KMS-11 (cell line): ENCODE measurements around the gene RSF1.
"Not testable (repeated sequence)": the region's sequence is repeated elsewhere in the genome, so short reads cannot be mapped to it uniquely, and the experiment has no call there.

ENCODE experiments used
- H2AFZ ChIP-seq: fragments of 200-600 bp; sonication (generic); 2 replicates; pipeline ENCODE4 v1.6.1; 2016; ENCODE audit warnings: antibody characterized with exemption, mixed run types, low read depth
- H3K27ac ChIP-seq: fragments of 200-600 bp; sonication (generic); 2 replicates; pipeline ENCODE4 v1.6.1; 2016; ENCODE audit warnings: mild to moderate bottlenecking, mixed run types
- H3K27me3 ChIP-seq: fragments of 200-600 bp; sonication (generic); 2 replicates; pipeline ENCODE4 v1.6.1; 2017; ENCODE audit warnings: mild to moderate bottlenecking, low read depth, mixed run types, moderate library complexity; ENCODE audit not compliant: insufficient read depth
- H3K36me3 ChIP-seq: fragments of 200-600 bp; sonication (generic); 2 replicates; pipeline ENCODE4 v1.6.1; 2017; ENCODE audit warnings: mild to moderate bottlenecking, mixed run types; ENCODE audit not compliant: insufficient read depth
- H3K4me1 ChIP-seq: fragments of 200-600 bp; sonication (generic); 2 replicates; pipeline ENCODE4 v1.6.1; 2016; ENCODE audit warnings: mild to moderate bottlenecking, low read depth, mixed run types; ENCODE audit not compliant: poor library complexity, severe bottlenecking
- H3K4me2 ChIP-seq: fragments of 200-600 bp; sonication (generic); 2 replicates; pipeline ENCODE4 v1.7.0; 2016; ENCODE audit warnings: mild to moderate bottlenecking, mixed run types
- H3K4me3 ChIP-seq: fragments of 200-600 bp; sonication (generic); IDR thresholded peaks from 2 replicates; pipeline ENCODE4 v1.6.1; 2017; ENCODE audit warnings: low read depth, low read length, mixed read lengths; ENCODE audit not compliant: insufficient read depth
- H3K79me2 ChIP-seq: fragments of 200-600 bp; sonication (generic); 2 replicates; pipeline ENCODE4 v1.6.1; 2016; ENCODE audit warnings: low read depth, mixed run types; ENCODE audit not compliant: insufficient read depth
- H3K9ac ChIP-seq: fragments of 200-600 bp; sonication (generic); 2 replicates; pipeline ENCODE4 v1.6.1; 2016; ENCODE audit warnings: mild to moderate bottlenecking, mixed run types
- H4K20me1 ChIP-seq: fragments of 200-600 bp; sonication (generic); 2 replicates; pipeline ENCODE4 v1.6.1; 2016; ENCODE audit warnings: mild to moderate bottlenecking, mixed run types; ENCODE audit not compliant: insufficient read depth
- CTCF ChIP-seq: fragments of 200-600 bp; sonication (generic); conservative IDR thresholded peaks from 2 replicates; pipeline ENCODE4 v1.6.1; 2017; ENCODE audit warnings: low read depth, mild to moderate bottlenecking, antibody characterized with exemption, low read length, moderate library complexity, mixed read lengths

Gene RSF1

GRCh38 chr11:77820565-77821348, at the start of gene RSF1, which contains the start of gene AAMDC:
RSF1 (minus strand) TSS chr11:77820722; CDS start chr11:77820714, 8 bp downstream.
AAMDC (plus strand) TSS chr11:77821144; CDS start chr11:77842497, 21,353 bp downstream.
- H3K27ac ChIP-seq: peak within 1 kb of the TSS; percentile 71
- no peaks in the 10 kb centered on the region for H3K27me3 ChIP-seq
- TF ChIP-seq CTCF: peak; percentile 66
- peaks cover 15% of the 10 kb centered on the region for H4K20me1 ChIP-seq
- peaks cover 18% of the 10 kb centered on the region for H3K4me1 ChIP-seq
- no peaks in the 10 kb centered on the region for H3K36me3 ChIP-seq
- H3K9ac ChIP-seq: peak within 1 kb of the TSS; percentile 79
- H3K4me2 ChIP-seq: peak within 1 kb of the TSS; percentile 86
- peaks cover 46% of the 10 kb centered on the region for H3K79me2 ChIP-seq
- H3K4me3 ChIP-seq: no peak within 1 kb of the TSS
- H2AFZ ChIP-seq: peak within 1 kb of the TSS; percentile 75

GRCh38 chr11:77868744-77869143, 48.2 kb upstream of the RSF1 start:
- H3K36me3 ChIP-seq: no peaks in the 10 kb centered on the region
- no peak for TF ChIP-seq CTCF

GRCh38 chr11:77866336-77866735, 45.8 kb upstream of the RSF1 start:
- no peak overlapping the region for H3K27ac ChIP-seq
- H3K79me2 ChIP-seq: no peaks in the 10 kb centered on the region
- no peaks in the 10 kb centered on the region for H3K4me1 ChIP-seq
- TF ChIP-seq CTCF: no peak
- H3K36me3 ChIP-seq: no peaks in the 10 kb centered on the region
- H3K4me3 ChIP-seq: no peak overlapping the region
- no peak overlapping the region for H2AFZ ChIP-seq
- H3K4me2 ChIP-seq: no peak overlapping the region
- H3K9ac ChIP-seq: no peak overlapping the region
- H4K20me1 ChIP-seq: no peaks in the 10 kb centered on the region
- H3K27me3 ChIP-seq: no peaks in the 10 kb centered on the region

More at GRCh38 chr11:77868744-77869143, 48.2 kb upstream of the RSF1 start:
- no peak overlapping the region for H2AFZ ChIP-seq
- H4K20me1 ChIP-seq: no peaks in the 10 kb centered on the region
- no peak overlapping the region for H3K9ac ChIP-seq
- no peaks in the 10 kb centered on the region for H3K79me2 ChIP-seq
- H3K27ac ChIP-seq: no peak overlapping the region
- no peak overlapping the region for H3K4me2 ChIP-seq
- no peaks in the 10 kb centered on the region for H3K4me1 ChIP-seq
- H3K4me3 ChIP-seq: no peak overlapping the region
- H3K27me3 ChIP-seq: no peaks in the 10 kb centered on the region

GRCh38 chr11:77865805-77866204, 45.3 kb upstream of the RSF1 start:
- H4K20me1 ChIP-seq: no peaks in the 10 kb centered on the region
- H3K36me3 ChIP-seq: no peaks in the 10 kb centered on the region
- H3K79me2 ChIP-seq: no peaks in the 10 kb centered on the region
- no peak overlapping the region for H3K9ac ChIP-seq
- H3K4me3 ChIP-seq: no peak overlapping the region
- no peaks in the 10 kb centered on the region for H3K27me3 ChIP-seq
- no peak for TF ChIP-seq CTCF
- H3K4me1 ChIP-seq: no peaks in the 10 kb centered on the region
- H2AFZ ChIP-seq: no peak overlapping the region
- no peak overlapping the region for H3K27ac ChIP-seq
- H3K4me2 ChIP-seq: no peak overlapping the region

GRCh38 chr11:77861444-77861843, 40.9 kb upstream of the RSF1 start:
- not testable (repeated sequence) for H3K36me3 ChIP-seq, H2AFZ ChIP-seq, H3K27me3 ChIP-seq, H4K20me1 ChIP-seq, H3K4me3 ChIP-seq, H3K27ac ChIP-seq, H3K4me2 ChIP-seq, H3K79me2 ChIP-seq, H3K4me1 ChIP-seq, H3K9ac ChIP-seq

- H3K4me3 ChIP-seq, H3K79me2 ChIP-seq: not testable (repeated sequence)
Measured at GRCh38 chr11:77857906-77858457, 37.5 kb upstream of the RSF1 start.

More at GRCh38 chr11:77857906-77858457, 37.5 kb upstream of the RSF1 start:
- not testable (repeated sequence) for H3K4me1 ChIP-seq, H3K36me3 ChIP-seq, H3K27me3 ChIP-seq, H3K27ac ChIP-seq, H4K20me1 ChIP-seq, H3K4me2 ChIP-seq, H3K9ac ChIP-seq, H2AFZ ChIP-seq
